Measurements from ENCODE around the gene IFI44. TPM values are rescaled to one million over a fixed set of nuclear protein-coding genes. Genes with fewer than 3 reads are reported as not detected.

Gene IFI44
- total and polyA plus RNA-seq, 9 of the 15 experiments (the other 6 are each of a cell fraction or from before 2014, with no cell fraction given), result 0.11 TPM; not detected in 8

GRCh38 chr1:78647238-78647637 lies 2.4 kb upstream of the IFI44 start:
- 0% methylated on average over 1 of the region's 1 CpG for WGBS (ENCODE audit: insufficient coverage, low coverage, missing lambda C conversion rate)
- ChIA-PET POLR2A (no interaction called here), CTCF (ENCODE audit: low intra/inter-chr PET ratio) (no interaction called here)
- Histone ChIP-seq H4K20me1 (replicated peaks; ENCODE audit: control insufficient read depth, insufficient read depth, low read length) (no peaks in the 10 kb centered on the region), H2AFZ (ENCODE audit: low read depth, low read length) (no peak overlapping the region), H3K36me3 (ENCODE audit: control insufficient read depth, insufficient read depth, low read length) (no peaks in the 10 kb centered on the region), H3K4me2 (ENCODE audit: insufficient read depth, low read length) (no peak overlapping the region), H3K9me3 (replicated peaks; ENCODE audit: control insufficient read depth, insufficient read depth, low read depth, low read length) (0 out of 2 replicates have a peak, but pooled peaks cover 1% of the 10 kb centered on the region), H3K27me3 (ENCODE audit: control insufficient read depth in 2 of 2, insufficient read depth in 2 of 2, low read length in 2 of 2) (no peaks in the 10 kb centered on the region), H3K9me1 (ENCODE audit: control insufficient read depth, insufficient read depth, low read length) (no peaks in the 10 kb centered on the region), H3K9ac (ENCODE audit: insufficient read depth in 1 of 2, low read depth in 2 of 2, low read length in 2 of 2) (no peak overlapping the region), H3K79me2 (ENCODE audit: control insufficient read depth, insufficient read depth, low read length) (no peaks in the 10 kb centered on the region), H3K4me3 (no peak overlapping the region), H3K4me1 (replicated peaks in 1 of 2; ENCODE audit: control insufficient read depth in 2 of 2, insufficient read depth in 2 of 2, low read length in 2 of 2) (no peaks in the 10 kb centered on the region), H3K27ac (ENCODE audit: extremely low read depth, low read depth, low read length) (no peak overlapping the region)
- DNase-seq (ENCODE audit: extremely low read depth in 1 of 4, low spot score in 3 of 4), result no peak
- no peak for TF ChIP-seq SFPQ (IDR thresholded peaks at IDR 0.05; ENCODE audit: low read depth, low read length)
- no peak for TF ChIP-seq KDM5B (IDR thresholded peaks at IDR 0.05; ENCODE audit: insufficient replicate concordance, low read depth, low read length)
- TF ChIP-seq ILK (tag; IDR thresholded peaks at IDR 0.05; ENCODE audit: borderline replicate concordance, low read depth), result no peak
- no peak for TF ChIP-seq MTA3 (IDR thresholded peaks at IDR 0.05; ENCODE audit: borderline replicate concordance)
- no peak for TF ChIP-seq ZNF668 (CRISPR knock-in tag; IDR thresholded peaks at IDR 0.05)
- no peak for ATAC-seq
- FAIRE-seq, result no peak
- no TSS peak for BruUV-seq (replicated peaks)
- in situ Hi-C loops (cut with MboI) (no loop called here), intact Hi-C loops (cut with micrococcal nuclease) (no loop called here)

All from K562 (cell line).